ENCODE data around the gene UBAC1. TPM values are rescaled to one million over a fixed set of nuclear protein-coding genes. Genes with fewer than 3 reads are reported as not detected.

The UBAC1 gene
- total RNA-seq, 1 donor from 2014 or later = 31.0 TPM

DNA sequence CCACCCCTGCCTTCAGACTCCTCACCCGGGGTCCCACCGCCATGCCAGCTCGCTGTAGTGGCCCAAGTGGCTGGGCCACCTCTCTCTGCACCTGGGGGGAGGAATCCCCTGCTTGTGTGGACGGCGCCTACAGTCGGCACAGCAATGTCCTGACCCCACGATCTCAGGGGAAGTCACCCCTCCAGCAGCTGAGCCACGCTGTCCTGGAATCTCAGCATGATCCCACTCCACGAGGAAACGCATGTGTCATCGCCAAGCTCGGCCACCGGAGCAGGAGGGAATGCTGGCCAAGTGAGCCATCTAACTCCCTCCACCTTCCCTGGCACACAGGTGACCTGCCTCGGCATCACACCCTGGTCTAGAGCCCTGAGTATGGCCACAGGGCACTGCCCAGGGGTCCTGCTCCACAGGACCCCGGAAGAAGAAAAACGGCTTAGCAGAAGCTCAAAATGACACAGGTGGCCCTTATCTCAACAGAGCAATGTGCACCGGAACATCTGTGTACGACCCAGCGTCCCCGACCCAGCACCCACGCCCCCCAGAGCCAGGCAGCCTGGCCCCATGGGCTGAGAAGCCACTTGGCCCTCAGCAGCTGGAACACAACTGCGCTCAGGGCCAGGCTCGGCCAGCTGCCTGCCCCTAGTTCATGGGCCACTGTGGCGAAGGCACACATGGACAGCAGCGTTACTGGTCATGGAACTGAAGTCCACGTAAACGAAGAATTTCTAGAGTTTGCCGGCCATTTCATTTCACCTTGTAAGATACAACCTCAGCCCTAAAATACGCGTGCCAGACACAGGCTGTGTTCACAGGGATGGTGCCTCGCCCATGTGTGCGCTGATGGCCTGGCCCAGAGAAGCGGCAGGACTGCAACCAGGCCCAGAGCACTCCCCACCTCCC lies 30.5 kb downstream of the UBAC1 start:
- peaks cover 41 to 46% of the 10 kb centered on the region in 2 donors for H3K36me3 ChIP-seq

DNA sequence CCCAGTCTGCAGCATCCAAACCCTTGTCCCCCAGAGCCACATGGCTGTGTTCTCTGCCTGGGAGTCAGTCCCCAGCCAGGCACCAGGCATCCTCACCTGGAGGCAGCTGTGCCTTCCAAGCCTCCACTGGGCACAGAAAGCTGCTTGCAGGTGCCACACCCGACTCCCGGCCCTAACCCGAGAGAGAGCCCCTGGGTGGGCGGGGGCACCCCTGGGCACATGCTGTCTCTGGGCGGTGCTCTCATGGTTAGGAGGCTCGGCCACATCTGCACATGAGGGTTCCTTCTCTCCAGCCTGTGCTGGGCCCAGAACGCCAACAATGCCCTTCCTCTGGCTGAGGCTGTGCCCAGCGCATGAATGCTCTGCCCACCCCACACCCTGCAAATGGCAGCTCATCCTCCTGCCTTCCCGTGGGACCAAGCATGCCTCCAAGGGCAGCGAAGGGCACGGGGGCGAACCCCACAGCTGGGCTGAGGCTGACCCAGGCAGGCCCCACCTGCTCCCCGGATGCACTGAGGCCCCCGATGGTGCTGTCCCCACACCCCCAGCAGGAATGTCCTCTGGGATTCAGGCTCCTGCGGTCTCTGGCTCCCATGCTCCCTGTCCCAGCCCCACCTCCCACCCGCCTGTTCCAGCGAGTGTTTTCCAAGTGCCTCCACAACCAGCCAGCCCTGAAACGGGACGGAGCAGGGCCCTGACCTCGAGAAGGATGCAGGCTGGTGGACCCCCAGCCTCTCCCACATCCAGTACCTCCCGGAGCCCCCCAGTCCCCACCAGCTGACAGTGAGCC lies 31.3 kb downstream of the UBAC1 start:
- DNase-seq (ENCODE audit: low spot score in 2 of 2) = no peak
- H3K36me3 ChIP-seq = peaks cover 36 to 45% of the 10 kb centered on the region in 2 donors
- intact Hi-C loops (cut with DNase I) = no loop called here
- no peak for TF ChIP-seq CTCF (IDR thresholded peaks at IDR 0.05)
- no peaks in the 10 kb centered on the region for H3K27me3 ChIP-seq
- H3K9me3 ChIP-seq = no peaks in the 10 kb centered on the region
- no peaks in the 10 kb centered on the region for H3K4me1 ChIP-seq
- no peak overlapping the region for H3K27ac ChIP-seq
- H3K4me3 ChIP-seq = no peak overlapping the region

More for the DNA sequence above, 30.5 kb downstream of the UBAC1 start:
- intact Hi-C loops (cut with DNase I) = no loop called here
- Histone ChIP-seq H3K27ac (no peak overlapping the region), H3K27me3 (no peaks in the 10 kb centered on the region), H3K9me3 (no peaks in the 10 kb centered on the region), H3K4me3 (no peak overlapping the region), H3K4me1 (no peaks in the 10 kb centered on the region)
- no peak for TF ChIP-seq CTCF (IDR thresholded peaks at IDR 0.05)
- no peak for DNase-seq (ENCODE audit: low spot score in 2 of 2)

DNA sequence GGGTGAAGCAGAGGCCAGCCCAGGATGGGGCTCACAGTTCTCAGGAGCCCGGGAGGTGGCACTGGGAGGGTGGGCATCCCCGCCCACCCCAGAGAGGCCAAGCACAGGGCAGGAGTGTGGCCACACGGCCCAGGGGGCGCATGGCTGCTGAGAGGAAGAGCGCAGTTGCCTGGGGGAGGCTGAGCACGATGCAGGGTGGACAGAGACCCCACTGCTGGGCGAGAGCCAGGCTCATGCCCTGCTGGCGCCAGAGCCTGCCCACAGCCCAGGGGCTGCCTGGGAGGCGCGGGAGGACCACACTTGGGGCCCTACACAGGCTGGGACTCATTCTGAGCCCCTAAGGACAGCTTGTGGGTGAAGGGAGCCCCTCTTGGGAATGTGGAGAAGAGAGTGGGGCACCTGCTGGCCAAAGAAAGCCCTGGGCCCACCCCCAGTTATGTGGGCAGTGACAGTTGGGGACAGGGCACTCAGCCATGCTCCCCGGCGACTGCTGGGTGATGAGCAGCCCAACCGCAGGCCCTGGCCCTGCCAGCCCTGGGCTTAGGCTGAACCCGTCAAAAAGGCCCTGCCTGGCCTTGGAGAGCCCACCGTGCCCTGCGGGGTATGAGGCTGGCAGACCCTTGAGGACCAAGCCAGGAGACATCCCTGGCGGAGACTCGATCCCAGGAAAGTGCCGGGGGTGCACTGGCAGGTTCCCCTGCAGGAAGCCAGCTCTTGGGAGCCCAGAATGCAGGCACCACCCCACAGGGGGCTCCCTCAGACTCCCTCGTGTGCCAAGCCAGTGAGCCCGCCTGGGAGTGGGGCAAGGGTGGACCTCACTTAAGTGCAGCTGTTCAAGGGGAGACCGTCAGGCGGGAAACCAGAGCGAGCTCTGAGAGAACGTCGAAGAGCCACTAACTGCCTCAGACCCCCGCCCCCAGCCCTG lies 32.2 kb downstream of the UBAC1 start:
- Histone ChIP-seq H3K4me3 (no peak overlapping the region), H3K4me1 (no peaks in the 10 kb centered on the region), H3K27me3 (no peaks in the 10 kb centered on the region), H3K27ac (no peak overlapping the region), H3K36me3 (peaks cover 31 to 36% of the 10 kb centered on the region in 2 donors), H3K9me3 (no peaks in the 10 kb centered on the region)
- no peak for DNase-seq (ENCODE audit: low spot score in 2 of 2)
- no peak for TF ChIP-seq CTCF (IDR thresholded peaks at IDR 0.05)
- intact Hi-C loops (cut with DNase I) = no loop called here

GRCh38 chr9:135928074-135928730 lies 33.0 kb downstream of the UBAC1 start:
- no peak for DNase-seq (ENCODE audit: low spot score in 2 of 2)
- Histone ChIP-seq H3K27ac (no peak overlapping the region), H3K36me3 (peaks cover 25 to 28% of the 10 kb centered on the region in 2 donors), H3K4me1 (no peaks in the 10 kb centered on the region), H3K9me3 (no peaks in the 10 kb centered on the region), H3K27me3 (no peaks in the 10 kb centered on the region), H3K4me3 (no peak overlapping the region)
- intact Hi-C loops (cut with DNase I) = no loop called here
- TF ChIP-seq CTCF (IDR thresholded peaks at IDR 0.05) = no peak

Measured in ascending aorta (tissue), 2 donors.